GM12875 (cell line): ENCODE data around the gene CNTNAP2.

ENCODE experiments used
- H3K4me3 ChIP-seq: one replicate; pipeline ENCODE4 v1.5.1; 2011; ENCODE audit warnings: low read depth, low read length, control low read depth
- TF ChIP-seq, protein P1 (sequence below): IDR thresholded peaks from 2 replicates; pipeline ENCODE4 v1.5.1; 2011; ENCODE audit warnings: low read depth, mild to moderate bottlenecking, control low read depth, inconsistent platforms, low read length, moderate library complexity, borderline replicate concordance; ENCODE audit not compliant: insufficient read depth

CNTNAP2 gene

DNA sequence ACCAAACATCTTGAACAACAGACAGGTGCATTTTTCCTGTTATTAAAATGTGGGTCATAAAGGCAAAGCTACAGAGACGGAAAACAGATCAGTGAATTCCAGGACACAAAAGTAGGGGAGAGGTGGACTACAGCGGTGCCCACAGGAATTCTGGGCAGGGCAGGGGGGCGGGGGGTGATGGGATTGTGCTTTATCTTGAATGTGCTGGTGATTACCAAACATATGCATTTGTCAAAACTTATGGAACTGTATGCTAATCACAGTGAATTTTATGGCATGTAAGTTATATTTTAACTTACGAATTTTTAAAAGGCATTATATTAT is 519.4 kb downstream of the CNTNAP2 start:
- TF ChIP-seq, protein P1, sequence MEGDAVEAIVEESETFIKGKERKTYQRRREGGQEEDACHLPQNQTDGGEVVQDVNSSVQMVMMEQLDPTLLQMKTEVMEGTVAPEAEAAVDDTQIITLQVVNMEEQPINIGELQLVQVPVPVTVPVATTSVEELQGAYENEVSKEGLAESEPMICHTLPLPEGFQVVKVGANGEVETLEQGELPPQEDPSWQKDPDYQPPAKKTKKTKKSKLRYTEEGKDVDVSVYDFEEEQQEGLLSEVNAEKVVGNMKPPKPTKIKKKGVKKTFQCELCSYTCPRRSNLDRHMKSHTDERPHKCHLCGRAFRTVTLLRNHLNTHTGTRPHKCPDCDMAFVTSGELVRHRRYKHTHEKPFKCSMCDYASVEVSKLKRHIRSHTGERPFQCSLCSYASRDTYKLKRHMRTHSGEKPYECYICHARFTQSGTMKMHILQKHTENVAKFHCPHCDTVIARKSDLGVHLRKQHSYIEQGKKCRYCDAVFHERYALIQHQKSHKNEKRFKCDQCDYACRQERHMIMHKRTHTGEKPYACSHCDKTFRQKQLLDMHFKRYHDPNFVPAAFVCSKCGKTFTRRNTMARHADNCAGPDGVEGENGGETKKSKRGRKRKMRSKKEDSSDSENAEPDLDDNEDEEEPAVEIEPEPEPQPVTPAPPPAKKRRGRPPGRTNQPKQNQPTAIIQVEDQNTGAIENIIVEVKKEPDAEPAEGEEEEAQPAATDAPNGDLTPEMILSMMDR = no peak
- H3K4me3 ChIP-seq = no peak overlapping the region

DNA sequence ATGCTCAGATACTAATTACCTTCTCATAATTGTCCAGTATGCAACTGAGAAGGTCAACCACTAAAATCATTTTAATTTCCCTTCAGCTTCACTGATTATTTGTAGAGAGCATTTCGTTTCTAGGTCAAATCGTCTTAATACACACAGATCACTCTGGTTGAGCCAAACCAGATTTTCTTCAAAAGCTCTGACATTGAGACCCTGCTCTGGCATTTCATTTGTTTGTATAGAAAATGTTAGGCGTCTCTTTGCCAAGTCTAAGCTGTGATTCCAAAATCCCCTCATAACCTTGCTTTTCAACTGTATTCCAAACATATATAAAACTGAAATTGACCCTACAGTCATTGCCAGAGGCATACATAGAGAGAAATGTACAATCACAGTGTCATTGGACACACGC is 520.0 kb downstream of the CNTNAP2 start:
- TF ChIP-seq, protein P1 = no peak
- H3K4me3 ChIP-seq = no peak overlapping the region

DNA sequence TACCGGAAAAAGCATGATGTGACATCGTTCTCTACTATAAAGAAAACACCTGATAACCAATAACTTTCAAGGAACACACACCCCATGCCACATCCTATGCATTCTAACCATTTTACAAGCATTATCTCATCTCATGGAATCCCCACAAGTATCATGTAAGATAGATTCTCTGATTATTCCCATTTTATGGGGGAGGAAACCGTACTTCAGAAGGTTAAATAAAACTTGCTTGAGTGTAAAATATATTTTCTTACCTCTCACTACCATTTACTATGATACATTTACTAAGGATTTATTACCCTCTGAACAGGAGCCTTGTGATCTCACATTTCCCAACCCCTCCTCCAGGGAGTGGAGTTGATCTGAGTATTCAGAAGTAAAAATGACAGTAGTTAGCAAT is 522.7 kb downstream of the CNTNAP2 start:
- TF ChIP-seq, protein P1 = no peak
- H3K4me3 ChIP-seq = no peak overlapping the region

DNA sequence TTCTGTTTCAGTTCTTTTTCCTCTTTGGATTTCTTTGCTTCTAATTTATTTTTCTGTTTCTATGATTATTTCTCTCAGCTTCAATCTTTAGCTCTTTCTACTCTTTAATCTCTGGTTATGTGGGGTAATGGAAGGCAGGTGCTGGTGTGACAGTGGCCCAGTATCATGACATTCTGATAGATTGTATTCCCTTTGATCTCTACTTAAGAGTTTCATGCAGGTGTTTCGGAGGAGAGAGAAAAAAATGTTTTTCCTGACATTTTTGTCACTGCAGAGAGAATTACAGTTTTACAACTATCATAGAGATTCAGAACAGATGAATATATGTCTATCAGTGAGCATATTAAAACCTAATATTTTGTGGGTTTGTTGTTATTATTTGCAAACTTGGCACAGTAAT is 524.9 kb downstream of the CNTNAP2 start:
- TF ChIP-seq, protein P1 = no peak

DNA sequence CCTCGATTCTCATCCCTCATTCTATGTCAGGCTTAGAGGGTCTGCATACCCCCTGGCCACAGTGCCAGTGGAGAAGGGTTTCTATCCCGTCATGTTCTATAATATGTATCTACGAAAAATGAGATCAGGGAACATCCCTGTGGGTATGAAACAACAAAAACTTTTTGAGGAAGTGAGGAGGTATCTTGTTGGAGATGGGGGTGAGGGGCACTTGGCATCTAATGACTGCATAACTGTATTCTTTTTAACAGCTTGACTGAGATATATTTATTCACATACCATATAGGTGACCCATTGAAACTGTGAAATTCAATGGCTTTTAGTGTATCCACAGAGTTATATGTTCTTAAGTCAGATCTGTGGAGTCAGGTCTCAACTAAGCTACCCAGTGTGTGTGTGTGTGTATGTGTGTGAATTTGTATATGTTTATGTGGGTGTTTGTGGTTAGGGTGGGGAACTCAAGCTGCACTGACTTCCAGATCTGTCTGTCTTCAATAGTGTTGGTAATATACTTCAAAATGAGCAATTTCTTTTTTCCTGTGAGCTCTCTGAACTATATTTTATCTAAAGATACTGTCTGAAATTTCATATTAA is 528.9 kb downstream of the CNTNAP2 start:
- TF ChIP-seq, protein P1 = no peak

More for the DNA sequence above, 524.9 kb downstream of the CNTNAP2 start:
- no peak overlapping the region for H3K4me3 ChIP-seq

DNA sequence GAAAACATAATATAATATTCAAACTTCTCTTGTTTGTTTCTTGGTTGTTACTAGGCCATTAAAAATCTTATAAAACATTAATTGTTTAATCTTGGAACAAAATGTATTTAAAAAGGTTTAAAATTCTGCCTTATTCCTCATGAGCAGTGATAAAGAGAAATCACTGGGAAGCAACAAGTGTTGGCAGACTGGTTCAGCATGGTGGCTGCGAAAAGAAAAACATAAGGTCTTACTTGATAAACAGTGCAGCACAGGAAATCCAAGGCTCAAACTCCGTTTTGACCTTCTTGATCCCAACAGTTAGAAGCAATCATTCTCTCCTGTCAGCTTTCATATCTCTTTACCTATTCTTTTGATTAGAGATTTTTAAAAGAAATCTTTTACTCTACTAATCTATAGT is 530.8 kb downstream of the CNTNAP2 start:
- TF ChIP-seq, protein P1 = no peak
- H3K4me3 ChIP-seq = no peak overlapping the region

More for the DNA sequence above, 528.9 kb downstream of the CNTNAP2 start:
- no peak overlapping the region for H3K4me3 ChIP-seq

DNA sequence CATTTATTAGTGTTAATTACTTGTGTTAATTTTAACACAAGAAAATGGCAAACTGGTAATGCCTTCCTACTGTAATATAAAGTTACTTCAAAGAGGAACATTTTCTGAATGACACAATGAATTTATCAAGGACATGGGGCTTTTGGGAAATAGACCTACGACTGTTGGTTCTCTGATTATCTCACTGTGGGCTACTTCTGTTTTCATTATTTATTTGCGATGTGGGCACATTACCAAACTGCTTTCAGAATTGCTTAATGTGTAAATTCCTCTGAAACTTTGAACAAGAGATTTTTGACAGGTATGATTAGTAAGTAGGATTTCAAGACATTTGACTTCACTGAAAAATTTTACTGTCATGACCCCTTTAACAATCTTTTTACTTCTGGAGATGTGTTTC is 535.6 kb downstream of the CNTNAP2 start:
- no peak overlapping the region for H3K4me3 ChIP-seq
- TF ChIP-seq, protein P1 = no peak
